Fibroblast of lung (primary cell): ENCODE data around the gene PARVG.

Experiments used
- CTCF ChIP-seq, 2 donors: IDR thresholded peaks in 1 of 2; conservative IDR thresholded peaks in 1 of 2; 1 replicate in 1 of 2; 2 replicates in 1 of 2; pipeline ENCODE4 v1.5.1; 2011 to 2012; ENCODE audit warnings: low read length in 2 of 2, control low read depth in 1 of 2, inconsistent platforms in 1 of 2, low read depth in 1 of 2, mild to moderate bottlenecking in 1 of 2
- EZH2 ChIP-seq: IDR thresholded peaks from 2 replicates; pipeline ENCODE4 v1.5.1; 2012; ENCODE audit warnings: low read length, control low read depth, mild to moderate bottlenecking; ENCODE audit errors: missing control alignments

- TF ChIP-seq CTCF (conservative IDR thresholded peaks at IDR 0.05 in 1 of 2, IDR thresholded peaks at IDR 0.05 in 1 of 2; ENCODE audit: low read depth in 1 of 2, low read length in 2 of 2) = no peak
- no peak for TF ChIP-seq EZH2
Observed at GRCh38 chr22:44139773-44140172, 41.0 kb upstream of the PARVG start.
